ENCODE measurements around the gene TH.

DNA sequence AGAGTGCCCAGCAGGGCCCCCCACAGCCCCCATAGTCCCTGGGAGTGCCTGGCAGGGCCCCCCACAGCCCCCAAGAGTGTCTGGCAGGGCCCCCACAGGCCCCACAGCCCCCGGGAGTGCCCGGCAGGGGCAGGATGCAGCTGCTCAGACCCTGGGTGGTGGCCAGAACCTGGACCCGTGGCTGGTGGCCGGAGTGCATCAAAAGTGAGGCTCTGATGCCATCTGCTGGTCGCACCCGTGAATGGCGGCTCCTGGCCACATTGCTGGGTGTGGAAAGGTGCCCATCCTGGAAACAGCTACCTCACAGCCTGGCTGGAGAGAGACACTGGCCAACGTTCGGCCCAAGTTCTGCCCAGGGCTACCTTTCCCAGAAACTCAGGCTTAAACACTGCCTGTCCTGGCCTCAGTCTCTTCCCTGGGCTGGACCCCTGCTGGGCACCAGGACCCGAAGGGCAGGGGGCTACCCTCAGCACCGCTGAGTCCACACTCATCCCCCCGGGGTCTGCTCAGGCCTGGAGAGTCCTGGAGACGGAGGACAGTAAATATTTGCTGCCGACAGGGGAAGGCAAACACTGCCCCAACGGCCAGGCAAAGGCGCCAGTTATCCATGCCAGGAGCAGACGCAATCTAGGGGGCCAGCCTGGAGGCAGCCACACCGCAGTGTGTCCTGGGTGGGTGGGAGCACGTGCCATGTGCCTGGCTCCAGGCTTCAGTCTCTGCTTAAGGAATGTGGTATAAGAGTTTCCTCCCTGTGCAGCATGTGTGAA lies 15.0 kb downstream of the TH start:
- TF ChIP-seq, protein P1, sequence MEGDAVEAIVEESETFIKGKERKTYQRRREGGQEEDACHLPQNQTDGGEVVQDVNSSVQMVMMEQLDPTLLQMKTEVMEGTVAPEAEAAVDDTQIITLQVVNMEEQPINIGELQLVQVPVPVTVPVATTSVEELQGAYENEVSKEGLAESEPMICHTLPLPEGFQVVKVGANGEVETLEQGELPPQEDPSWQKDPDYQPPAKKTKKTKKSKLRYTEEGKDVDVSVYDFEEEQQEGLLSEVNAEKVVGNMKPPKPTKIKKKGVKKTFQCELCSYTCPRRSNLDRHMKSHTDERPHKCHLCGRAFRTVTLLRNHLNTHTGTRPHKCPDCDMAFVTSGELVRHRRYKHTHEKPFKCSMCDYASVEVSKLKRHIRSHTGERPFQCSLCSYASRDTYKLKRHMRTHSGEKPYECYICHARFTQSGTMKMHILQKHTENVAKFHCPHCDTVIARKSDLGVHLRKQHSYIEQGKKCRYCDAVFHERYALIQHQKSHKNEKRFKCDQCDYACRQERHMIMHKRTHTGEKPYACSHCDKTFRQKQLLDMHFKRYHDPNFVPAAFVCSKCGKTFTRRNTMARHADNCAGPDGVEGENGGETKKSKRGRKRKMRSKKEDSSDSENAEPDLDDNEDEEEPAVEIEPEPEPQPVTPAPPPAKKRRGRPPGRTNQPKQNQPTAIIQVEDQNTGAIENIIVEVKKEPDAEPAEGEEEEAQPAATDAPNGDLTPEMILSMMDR (IDR thresholded peaks at IDR 0.05) = peak; percentile 89
- no peak for TF ChIP-seq ZFX (IDR thresholded peaks at IDR 0.05; ENCODE audit: borderline replicate concordance)
